OCI-LY1 (cell line): ENCODE data around the gene SMIM41.

ENCODE experiments used
- CTCF ChIP-seq: fragments of 200-600 bp; sonication (generic), shearing (Covaris generic); IDR thresholded peaks from 2 replicates; pipeline ENCODE4 v1.5.1; 2017; ENCODE audit warnings: mild to moderate bottlenecking, antibody characterized with exemption, low read length, moderate library complexity, mixed read lengths
- EZH2 ChIP-seq: fragments of 200-600 bp; sonication (generic), shearing (Covaris generic); IDR thresholded peaks from 2 replicates; pipeline ENCODE4 v1.8.0; 2017; ENCODE audit warnings: borderline replicate concordance, mixed run types, mild to moderate bottlenecking, antibody characterized with exemption, low read length, moderate library complexity, mixed read lengths

- TF ChIP-seq CTCF (no peak), EZH2 (no peak)
These were observed 11.6 kb downstream of the SMIM41 start for GRCh38 chr12:52091061-52091460.
